ENCODE results near the gene ADAMTS6.
"Not testable (repeated sequence)": the region's sequence is repeated elsewhere in the genome, so short reads cannot be mapped to it uniquely, and the experiment has no call there.

ADAMTS6 gene

DNA sequence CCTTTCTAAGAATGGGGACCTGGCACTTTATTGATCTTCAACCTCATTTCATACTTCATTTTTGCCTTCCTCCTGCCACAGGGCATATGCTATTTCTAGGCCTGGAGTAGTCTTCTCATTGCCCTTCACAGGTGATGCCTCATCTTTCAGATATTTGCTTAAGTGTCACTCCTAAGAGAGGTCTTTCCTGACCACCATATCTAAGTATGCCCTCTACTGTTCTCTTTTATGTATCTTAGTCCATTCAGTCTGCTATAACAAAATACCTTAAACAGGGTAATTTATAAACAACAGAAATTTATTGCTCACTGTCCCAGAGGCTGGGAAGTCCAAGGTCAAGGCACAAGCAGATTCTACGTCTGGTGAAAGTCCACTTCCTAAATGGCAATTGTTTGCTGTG, 99.1 kb downstream of the ADAMTS6 start:
- DNase-seq (ENCODE audit: low read depth in 1 of 2, low spot score in 1 of 2): no peak

- not testable (repeated sequence) for DNase-seq (ENCODE audit: low read depth in 1 of 2, low spot score in 1 of 2)
Measured at GRCh38 chr5:65370505-65370904, 111.2 kb downstream of the ADAMTS6 start.

- no peak for DNase-seq (ENCODE audit: low read depth in 1 of 2, low spot score in 1 of 2)
Measured at GRCh38 chr5:65366655-65367054, 115.1 kb downstream of the ADAMTS6 start.

DNA sequence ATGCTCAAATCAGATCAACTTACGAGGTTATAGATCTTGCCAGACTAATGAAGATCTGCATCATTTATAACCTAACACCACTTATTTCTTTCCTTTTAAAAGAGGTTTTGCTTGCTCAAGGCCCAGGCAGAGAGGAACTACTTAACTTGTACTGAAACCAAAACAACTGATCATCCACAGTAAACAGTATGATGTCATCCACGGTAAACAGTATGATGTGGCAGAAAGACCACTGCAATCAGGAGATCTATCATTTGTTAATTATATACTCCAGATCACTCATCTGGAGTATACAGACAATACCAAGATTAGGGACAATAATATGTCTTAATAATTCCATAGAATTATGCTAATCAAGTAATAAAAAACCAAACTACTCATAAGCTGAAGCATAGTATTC, 116.8 kb downstream of the ADAMTS6 start:
- no peak for DNase-seq (ENCODE audit: low read depth in 1 of 2, low spot score in 1 of 2)

DNA sequence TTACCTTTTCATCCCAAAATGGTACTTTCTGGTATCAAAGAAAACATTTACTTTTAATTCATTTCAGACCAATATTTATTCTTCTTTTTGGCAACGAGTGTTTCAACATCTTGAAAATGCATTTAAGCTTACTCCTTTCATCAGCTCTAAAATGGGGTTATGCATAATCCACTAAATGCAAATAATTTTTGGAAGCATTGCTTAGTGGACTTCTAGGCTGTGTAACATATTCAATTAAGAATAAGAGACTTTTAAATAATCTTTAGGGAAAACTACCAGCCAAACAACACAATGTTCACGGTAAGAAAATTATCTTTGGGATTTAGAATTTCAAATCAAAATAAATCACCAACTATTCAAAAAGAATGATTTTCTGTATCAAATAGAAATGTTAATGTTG, 118.2 kb downstream of the ADAMTS6 start:
- no peak for DNase-seq (ENCODE audit: low read depth in 1 of 2, low spot score in 1 of 2)

DNA sequence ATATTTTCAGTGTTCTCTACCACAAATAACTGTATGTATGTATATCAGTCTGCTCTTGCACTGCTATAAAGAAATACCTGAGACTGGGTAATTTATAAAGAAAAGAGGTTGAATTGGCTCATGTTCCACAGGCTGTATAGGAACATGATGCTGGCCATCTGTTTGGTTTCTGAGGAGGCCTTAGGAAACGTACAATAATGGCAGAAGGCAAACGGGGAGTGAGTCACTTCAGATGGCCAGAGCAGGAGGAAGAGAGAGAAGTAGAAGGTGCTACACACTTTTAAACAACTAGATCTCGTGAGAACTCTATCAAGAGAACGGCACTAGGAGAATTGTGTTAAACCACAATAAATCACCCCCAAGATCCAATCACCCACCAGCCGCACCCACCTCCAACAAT, 121.7 kb downstream of the ADAMTS6 start:
- no peak for DNase-seq (ENCODE audit: low read depth in 1 of 2, low spot score in 1 of 2)

GRCh38 chr5:65359569-65359968, 122.2 kb downstream of the ADAMTS6 start:
- DNase-seq (ENCODE audit: low read depth in 1 of 2, low spot score in 1 of 2): no peak

GRCh38 chr5:65356274-65356673, 125.4 kb downstream of the ADAMTS6 start:
- no peak for DNase-seq (ENCODE audit: low read depth in 1 of 2, low spot score in 1 of 2)

GRCh38 chr5:65355301-65355700, 126.4 kb downstream of the ADAMTS6 start:
- no peak for DNase-seq (ENCODE audit: low read depth in 1 of 2, low spot score in 1 of 2)

DNA sequence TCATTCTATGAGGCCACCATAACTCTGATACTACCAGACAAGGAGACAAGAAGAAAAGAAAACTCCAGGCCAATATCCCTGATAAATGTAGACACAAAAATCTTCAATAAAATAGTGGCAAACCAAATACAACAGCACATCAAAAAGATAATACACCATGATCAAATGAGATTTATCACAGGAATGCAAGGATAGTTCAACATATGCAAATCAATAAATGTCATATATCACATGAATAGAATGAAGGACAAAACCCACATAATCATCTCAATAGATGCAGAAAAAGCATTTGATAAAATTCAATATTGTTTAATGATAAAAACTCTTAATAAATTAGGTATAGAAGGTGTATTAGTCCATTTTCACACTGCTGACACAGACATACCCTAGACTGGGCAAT, 139.9 kb downstream of the ADAMTS6 start:
- DNase-seq (ENCODE audit: low read depth in 1 of 2, low spot score in 1 of 2): no peak

DNA sequence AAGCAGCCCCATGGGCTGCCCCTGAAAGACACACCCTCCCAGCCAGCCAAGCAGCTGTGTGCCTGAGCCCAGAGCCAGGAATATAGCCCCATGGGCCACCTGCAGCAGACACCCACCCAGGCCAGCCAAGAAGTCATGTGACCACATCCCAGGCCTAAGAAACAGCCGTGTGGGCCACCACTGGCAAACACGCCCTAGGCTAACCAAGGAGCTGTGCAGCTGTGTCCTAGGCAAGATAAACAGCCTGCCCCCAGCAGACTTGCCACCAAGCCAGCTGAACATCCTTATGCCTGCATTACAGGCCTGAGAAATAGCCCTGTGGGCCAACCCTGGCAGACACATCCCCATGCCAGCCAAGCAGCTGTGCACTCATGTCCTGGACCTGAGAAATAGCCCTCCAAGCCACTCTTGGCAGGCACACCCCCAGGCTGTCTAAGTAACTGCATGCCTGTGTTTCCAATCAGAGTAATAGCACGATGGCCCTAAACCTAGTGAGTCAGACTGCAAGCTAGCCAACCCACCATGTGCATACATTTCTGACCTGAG, 143.0 kb downstream of the ADAMTS6 start:
- DNase-seq (ENCODE audit: low read depth in 1 of 2, low spot score in 1 of 2): no peak

DNA sequence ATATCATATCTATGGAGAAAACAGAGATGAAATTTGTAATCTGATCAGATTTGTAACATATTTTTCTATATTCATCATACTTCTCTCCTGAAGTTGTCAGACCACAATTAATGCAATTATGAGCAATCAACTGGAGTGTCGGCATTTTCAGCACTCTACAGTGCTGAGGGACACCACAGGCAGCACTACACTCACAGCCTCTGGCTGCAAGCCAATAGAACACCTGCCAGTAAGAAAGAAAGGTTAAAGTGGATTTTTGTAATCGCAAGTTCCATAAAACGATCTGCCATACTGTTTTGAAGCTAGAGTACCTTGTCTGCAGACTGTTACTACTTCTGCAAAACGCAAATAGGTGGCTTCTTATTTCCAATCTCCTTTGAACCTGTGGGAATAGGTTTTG, 147.6 kb downstream of the ADAMTS6 start:
- no peak for DNase-seq (ENCODE audit: low read depth in 1 of 2, low spot score in 1 of 2)

GRCh38 chr5:65332591-65332990, 149.1 kb downstream of the ADAMTS6 start:
- no peak for DNase-seq (ENCODE audit: low read depth in 1 of 2, low spot score in 1 of 2)

GRCh38 chr5:65329266-65329665, 152.5 kb downstream of the ADAMTS6 start:
- DNase-seq (ENCODE audit: low read depth in 1 of 2, low spot score in 1 of 2): no peak

DNA sequence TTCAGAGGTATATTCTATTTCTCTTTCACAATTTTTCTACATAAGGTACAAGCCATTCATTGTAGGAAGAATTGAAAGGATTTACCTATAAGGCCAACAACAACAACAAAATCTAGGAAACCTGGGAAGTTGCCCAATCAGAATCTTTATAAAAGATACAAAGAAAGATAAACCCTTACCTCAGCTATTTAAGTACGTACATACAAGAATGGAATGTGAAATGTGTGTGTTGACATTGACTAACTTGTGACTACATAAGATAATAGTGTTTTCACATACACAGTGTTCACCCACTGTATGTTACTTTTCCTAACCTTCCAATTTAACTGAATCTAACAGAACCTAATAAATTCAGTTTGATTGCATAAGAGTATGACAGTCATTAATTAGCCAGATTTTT, 154.1 kb downstream of the ADAMTS6 start:
- no peak for DNase-seq (ENCODE audit: low read depth in 1 of 2, low spot score in 1 of 2)

DNA sequence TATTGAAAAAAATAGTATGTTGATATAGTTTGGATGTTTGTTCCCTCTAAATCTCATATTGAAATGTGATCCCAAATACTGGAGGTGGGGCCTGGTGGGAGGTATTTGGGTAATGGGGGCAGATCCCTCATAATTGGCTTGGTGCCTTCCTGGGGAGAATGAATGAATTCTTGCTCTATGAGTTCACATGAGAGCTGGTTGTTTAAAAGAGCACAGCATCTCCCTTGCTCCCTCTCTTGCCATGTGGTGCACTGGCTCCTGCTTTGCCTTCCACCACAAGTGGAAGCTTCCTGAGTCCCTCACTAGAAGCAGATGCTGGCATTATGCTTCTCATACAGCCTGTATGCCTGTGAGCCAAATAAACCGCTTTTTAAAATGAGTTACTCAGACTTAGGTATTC, 154.8 kb downstream of the ADAMTS6 start:
- DNase-seq (ENCODE audit: low read depth in 1 of 2, low spot score in 1 of 2): no peak

- no peak for DNase-seq (ENCODE audit: low read depth in 1 of 2, low spot score in 1 of 2)
Measured at GRCh38 chr5:65324226-65324625, 157.5 kb downstream of the ADAMTS6 start.

DNA sequence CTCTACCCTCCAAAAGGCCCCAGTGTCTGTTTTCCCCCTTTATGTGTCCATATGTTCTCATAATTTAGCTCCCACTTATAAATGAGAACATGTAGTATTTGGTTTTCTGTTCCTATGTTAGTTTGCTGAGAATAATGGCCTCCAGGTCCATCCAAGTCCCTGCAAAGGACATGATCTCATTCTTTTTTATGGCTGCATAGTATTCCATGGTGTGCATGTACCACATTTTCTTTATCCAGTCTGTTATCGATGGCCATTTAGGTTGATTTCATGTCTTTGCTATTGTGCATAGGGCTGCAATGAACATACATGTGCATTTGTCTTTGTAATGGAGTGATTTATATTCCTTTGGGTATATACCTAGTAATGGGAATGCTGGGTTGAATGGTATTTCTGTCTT, 161.0 kb downstream of the ADAMTS6 start:
- DNase-seq (ENCODE audit: low read depth in 1 of 2, low spot score in 1 of 2): not testable (repeated sequence)

- no peak for DNase-seq (ENCODE audit: low read depth in 1 of 2, low spot score in 1 of 2)
Measured at GRCh38 chr5:65320250-65320649, 161.5 kb downstream of the ADAMTS6 start.

DNA sequence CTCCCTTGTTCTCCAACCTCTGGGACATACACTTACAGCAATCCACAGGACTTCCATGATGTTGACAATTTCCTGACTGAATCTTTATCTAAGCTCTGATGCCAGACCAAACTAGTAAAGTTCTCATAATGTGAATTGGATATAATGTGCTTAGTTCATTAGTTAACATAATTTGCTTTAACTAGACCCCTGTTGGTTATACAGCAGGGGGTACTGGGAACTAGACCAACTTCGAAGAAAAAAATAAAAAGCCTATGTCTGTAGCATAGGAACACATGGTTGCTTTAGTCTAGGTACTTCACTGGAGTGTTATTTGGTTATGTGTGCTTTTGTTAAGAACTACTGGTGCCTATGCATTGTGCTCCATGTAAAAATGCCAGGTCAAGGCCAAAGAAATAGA, 173.8 kb downstream of the ADAMTS6 start:
- no peak for DNase-seq (ENCODE audit: low read depth in 1 of 2, low spot score in 1 of 2)

DNA sequence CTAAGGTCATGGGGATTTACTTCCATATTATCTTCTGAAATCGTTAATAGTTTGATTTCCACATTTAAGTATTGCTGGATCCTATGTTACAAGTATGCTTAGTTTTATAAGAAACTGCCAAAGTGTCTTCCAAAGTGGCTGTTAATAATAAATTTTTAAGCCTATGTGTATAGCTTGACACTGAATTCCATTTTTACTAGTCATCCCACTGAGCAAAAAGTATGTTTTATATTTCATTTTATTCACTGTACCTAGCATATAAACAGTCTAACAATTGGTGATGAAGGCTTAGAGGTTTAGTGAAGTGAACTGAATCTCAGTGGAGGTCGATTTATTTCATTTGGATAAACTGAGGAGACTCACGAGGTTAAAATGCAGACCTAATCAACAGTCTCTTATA, 174.6 kb downstream of the ADAMTS6 start:
- DNase-seq (ENCODE audit: low read depth in 1 of 2, low spot score in 1 of 2): no peak

- DNase-seq (ENCODE audit: low read depth in 1 of 2, low spot score in 1 of 2): no peak
Measured at GRCh38 chr5:65305913-65306312, 175.8 kb downstream of the ADAMTS6 start.

DNA sequence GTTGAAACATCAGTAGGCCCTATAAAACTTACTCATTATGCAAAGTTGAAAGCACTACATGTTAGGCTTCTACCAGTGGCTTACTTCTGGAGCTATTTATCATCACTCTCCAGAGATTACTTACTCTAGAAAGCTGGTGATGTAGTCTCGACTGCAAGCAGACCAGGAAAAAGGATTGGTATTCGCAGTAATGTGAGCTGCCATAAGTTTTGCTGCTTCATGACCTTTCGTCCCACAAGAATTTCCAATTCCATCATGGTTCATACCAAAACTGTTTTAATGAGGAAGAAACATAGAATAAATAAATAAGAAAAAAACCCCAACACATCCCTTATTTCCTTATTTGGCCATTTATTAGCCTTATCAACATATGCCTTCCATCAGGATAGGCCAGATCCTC, 181.9 kb downstream of the ADAMTS6 start:
- DNase-seq (ENCODE audit: low read depth in 1 of 2, low spot score in 1 of 2): no peak

GRCh38 chr5:65296067-65296466, 185.7 kb downstream of the ADAMTS6 start:
- DNase-seq (ENCODE audit: low read depth in 1 of 2, low spot score in 1 of 2): no peak
